Activated CD8-positive, alpha-beta T cell treated with anti-CD3 and anti-CD28 coated beads for 36 hours (primary cell): ENCODE data around the gene LPP. TPM values are rescaled to one million over a fixed set of nuclear protein-coding genes. Genes with fewer than 3 reads are reported as not detected.

Experiments used
- ATAC-seq: fragments of 200-7000 bp; cut with Tn5 transposase; one replicate; pipeline ENCODE4 v1.10.0; 2021; ENCODE audit warnings: mild to moderate bottlenecking, moderate library complexity
- CTCF ChIA-PET: fragments of 350-600 bp; sonication (Branson Sonifier 250); formaldehyde crosslinking; loops from one replicate; lab custom pipeline; 2021; ENCODE audit warnings: antibody characterized with exemption; lab: Charles Lee
- POLR2A ChIA-PET: fragments of 350-600 bp; sonication (Branson Sonifier 250); formaldehyde crosslinking; loops from one replicate; lab custom pipeline; 2021; ENCODE audit warnings: antibody characterized with exemption; lab: Charles Lee
- DNase-seq: peaks from one replicate; pipeline ENCODE4 v3.0.0-alpha.2; 2020
- H3K27ac Mint-ChIP-seq: one replicate; pipeline ENCODE4 v1.8.0; 2021; ENCODE audit warnings: mild to moderate bottlenecking, mixed read lengths
- H3K27me3 Mint-ChIP-seq: one replicate; pipeline ENCODE4 v1.8.0; 2021; ENCODE audit warnings: mixed read lengths
- H3K36me3 Mint-ChIP-seq: one replicate; pipeline ENCODE4 v1.8.0; 2021; ENCODE audit warnings: low read depth, mixed read lengths
- H3K4me1 Mint-ChIP-seq: one replicate; pipeline ENCODE4 v1.8.0; 2021; ENCODE audit warnings: low read depth, mixed read lengths
- H3K4me3 Mint-ChIP-seq: one replicate; pipeline ENCODE4 v1.8.0; 2021; ENCODE audit warnings: mild to moderate bottlenecking, moderate library complexity, mixed read lengths
- H3K9me3 Mint-ChIP-seq: one replicate; pipeline ENCODE4 v1.8.0; 2021; ENCODE audit warnings: mixed read lengths
- intact Hi-C: fragments of 100-400 bp; cut with micrococcal nuclease; formaldehyde crosslinking; loops from one replicate; pipeline ENCODE4 v1.10.0; 2022
- total RNA-seq, 2 experiments: library from RNA; stranded (reverse); gene quantifications; one replicate each; pipeline ENCODE4 v1.2.3, GENCODE V29; 2021
- TF ChIP-seq, protein P1 (sequence below): fragments of 200-600 bp; IDR thresholded peaks from one replicate; pipeline ENCODE4 v1.8.0; 2022; ENCODE audit warnings: antibody characterized with exemption, mild to moderate bottlenecking

Gene LPP
- total RNA-seq, 2 experiments from 2014 or later: 16.4 to 22.6 TPM

DNA sequence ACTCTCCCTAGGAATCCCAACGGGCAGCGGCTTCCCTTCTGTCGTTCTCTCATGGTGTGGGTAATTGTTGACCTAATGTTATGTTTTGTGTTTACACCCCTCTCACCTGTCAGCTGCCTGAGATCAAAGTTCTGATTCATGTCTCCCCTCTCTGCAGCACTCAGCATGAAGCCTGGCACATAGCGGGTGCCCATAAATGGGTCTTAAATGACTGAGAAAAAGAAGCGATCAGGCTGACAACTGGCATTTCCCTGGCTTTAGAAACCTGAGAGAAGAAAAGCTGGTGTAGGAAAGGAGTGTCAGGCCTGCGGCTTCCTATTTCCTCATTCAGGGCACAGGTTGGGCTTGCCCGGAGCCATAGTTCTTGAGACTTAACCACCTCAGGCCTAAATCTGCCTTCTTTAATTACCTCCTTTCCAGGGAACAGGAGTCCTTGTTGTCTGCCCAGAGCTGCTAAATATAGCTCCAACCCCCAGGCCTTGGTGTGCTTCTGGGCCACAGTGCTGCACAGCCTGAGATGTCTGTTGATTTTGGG, 31.8 kb downstream of the LPP start:
- H3K27ac Mint-ChIP-seq: peak overlapping the region; percentile 17
- TF ChIP-seq, protein P1, sequence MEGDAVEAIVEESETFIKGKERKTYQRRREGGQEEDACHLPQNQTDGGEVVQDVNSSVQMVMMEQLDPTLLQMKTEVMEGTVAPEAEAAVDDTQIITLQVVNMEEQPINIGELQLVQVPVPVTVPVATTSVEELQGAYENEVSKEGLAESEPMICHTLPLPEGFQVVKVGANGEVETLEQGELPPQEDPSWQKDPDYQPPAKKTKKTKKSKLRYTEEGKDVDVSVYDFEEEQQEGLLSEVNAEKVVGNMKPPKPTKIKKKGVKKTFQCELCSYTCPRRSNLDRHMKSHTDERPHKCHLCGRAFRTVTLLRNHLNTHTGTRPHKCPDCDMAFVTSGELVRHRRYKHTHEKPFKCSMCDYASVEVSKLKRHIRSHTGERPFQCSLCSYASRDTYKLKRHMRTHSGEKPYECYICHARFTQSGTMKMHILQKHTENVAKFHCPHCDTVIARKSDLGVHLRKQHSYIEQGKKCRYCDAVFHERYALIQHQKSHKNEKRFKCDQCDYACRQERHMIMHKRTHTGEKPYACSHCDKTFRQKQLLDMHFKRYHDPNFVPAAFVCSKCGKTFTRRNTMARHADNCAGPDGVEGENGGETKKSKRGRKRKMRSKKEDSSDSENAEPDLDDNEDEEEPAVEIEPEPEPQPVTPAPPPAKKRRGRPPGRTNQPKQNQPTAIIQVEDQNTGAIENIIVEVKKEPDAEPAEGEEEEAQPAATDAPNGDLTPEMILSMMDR: no peak
- ATAC-seq (peak; percentile 13), DNase-seq (peak; percentile 14)
- intact Hi-C loops: no loop called here
- ChIA-PET POLR2A (interaction anchor here (1.0 kb wide), 1 partner anchor 440 kb away, joined by 4 read pairs; the partner anchor contains the start of gene BCL6), CTCF (interaction anchor here (0.5 to 1.7 kb wide), 3 partner anchors 10 to 472 kb away, joined by 3 read pairs; no protein-coding TSS in a partner anchor)
- peaks cover 2% of the 10 kb centered on the region for H3K36me3 Mint-ChIP-seq
- no peaks in the 10 kb centered on the region for H3K27me3 Mint-ChIP-seq
- H3K9me3 Mint-ChIP-seq: no peaks in the 10 kb centered on the region
- no peak overlapping the region for H3K4me3 Mint-ChIP-seq
- H3K4me1 Mint-ChIP-seq: peaks cover 46% of the 10 kb centered on the region

DNA sequence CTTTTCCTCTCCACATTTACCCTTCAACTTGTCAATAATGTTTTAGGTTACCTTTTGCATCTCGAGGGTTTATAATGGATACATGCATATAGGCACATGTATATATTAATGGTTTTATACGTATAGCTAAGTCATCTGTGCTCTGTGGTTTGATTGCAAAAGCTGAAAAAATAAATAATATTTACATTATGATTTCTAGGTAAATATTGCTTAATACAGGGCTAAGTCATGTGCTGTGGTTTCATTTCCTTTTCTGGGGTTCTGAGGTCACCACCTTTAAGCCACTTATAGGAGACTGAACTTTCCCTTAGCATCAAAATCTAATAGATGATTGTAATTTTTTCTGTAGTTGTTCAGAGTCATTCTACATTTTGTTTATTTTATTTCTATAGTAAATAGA, 33.1 kb downstream of the LPP start:
- DNase-seq: no peak
- no peaks in the 10 kb centered on the region for H3K9me3 Mint-ChIP-seq
- intact Hi-C loops: no loop called here
- POLR2A ChIA-PET: no interaction called here
- peaks cover 46% of the 10 kb centered on the region for H3K4me1 Mint-ChIP-seq
- peaks cover 4% of the 10 kb centered on the region for H3K36me3 Mint-ChIP-seq
- no peak for ATAC-seq
- CTCF ChIA-PET: interaction anchor here (0.8 to 1.6 kb wide), 4 partner anchors 10 to 55 kb away, joined by 3 to 7 read pairs (median 4); no protein-coding TSS in a partner anchor
- H3K4me3 Mint-ChIP-seq: no peak overlapping the region
- no peaks in the 10 kb centered on the region for H3K27me3 Mint-ChIP-seq
- TF ChIP-seq, protein P1: no peak
- H3K27ac Mint-ChIP-seq: no peak overlapping the region

GRCh38 chr3:188188911-188189310, 35.0 kb downstream of the LPP start:
- Mint-ChIP-seq H3K27ac (no peak overlapping the region), H3K4me1 (peaks cover 46% of the 10 kb centered on the region), H3K36me3 (peaks cover 13% of the 10 kb centered on the region), H3K9me3 (no peaks in the 10 kb centered on the region), H3K27me3 (no peaks in the 10 kb centered on the region), H3K4me3 (no peak overlapping the region)
- TF ChIP-seq, protein P1: no peak
- ChIA-PET CTCF (interaction anchor here (1.3 kb wide), 2 partner anchors 9 to 13 kb away, joined by 3 read pairs; no protein-coding TSS in a partner anchor), POLR2A (interaction anchor here (1.5 kb wide), 1 partner anchor 9 kb away, joined by 4 read pairs; no protein-coding TSS in a partner anchor)
- intact Hi-C loops: no loop called here
- peak; percentile 42 for ATAC-seq
- no peak for DNase-seq

DNA sequence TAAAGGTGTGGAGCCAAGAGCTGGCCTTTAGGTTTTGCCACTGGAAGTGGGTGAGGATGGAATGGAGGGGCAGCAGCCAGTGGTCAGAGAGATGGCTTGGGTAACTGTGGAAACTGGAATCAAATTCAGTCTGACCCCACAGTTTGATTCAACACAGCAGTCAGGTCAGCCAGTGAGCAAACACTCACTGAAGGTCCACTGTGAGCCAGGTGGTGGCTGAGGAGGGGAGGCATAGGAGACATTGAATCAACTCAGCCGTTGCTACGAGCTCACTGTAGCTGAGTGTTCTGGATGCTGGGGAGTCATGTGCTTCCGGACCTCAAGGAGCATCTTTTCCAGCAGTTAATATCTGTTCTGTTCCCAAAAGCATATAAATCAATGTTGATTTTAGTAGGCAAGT, 37.5 kb downstream of the LPP start:
- CTCF ChIA-PET: interaction anchor here (1.2 kb wide), 1 partner anchor 453 kb away, joined by 3 read pairs; no protein-coding TSS in a partner anchor
- TF ChIP-seq, protein P1: no peak
- no peak for DNase-seq
- no peak overlapping the region for H3K4me3 Mint-ChIP-seq
- no peak overlapping the region for H3K27ac Mint-ChIP-seq
- POLR2A ChIA-PET: no interaction called here
- ATAC-seq: no peak
- H3K9me3 Mint-ChIP-seq: no peaks in the 10 kb centered on the region
- intact Hi-C loops: no loop called here
- H3K4me1 Mint-ChIP-seq: peaks cover 43% of the 10 kb centered on the region
- H3K36me3 Mint-ChIP-seq: peaks cover 15% of the 10 kb centered on the region
- H3K27me3 Mint-ChIP-seq: no peaks in the 10 kb centered on the region

DNA sequence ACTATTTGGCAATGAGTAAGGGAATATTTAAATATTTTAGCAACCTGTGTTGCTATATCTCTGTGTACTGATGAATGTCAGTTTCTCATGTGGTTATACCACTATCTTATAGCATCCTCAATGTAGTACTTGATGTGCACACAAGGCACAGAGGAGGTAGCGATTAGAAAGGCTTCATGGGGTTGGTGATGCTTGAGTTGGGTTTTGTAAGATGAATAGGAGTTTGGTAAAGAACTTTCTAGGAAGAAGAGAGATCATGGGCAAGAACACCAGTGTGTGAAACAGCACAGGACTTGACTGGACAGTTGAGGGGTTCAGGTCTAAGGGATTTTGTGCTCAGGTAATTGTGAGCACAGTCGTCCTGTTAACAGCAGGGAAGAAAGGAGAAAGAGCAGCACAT, 38.1 kb downstream of the LPP start:
- H3K27me3 Mint-ChIP-seq: no peaks in the 10 kb centered on the region
- no peaks in the 10 kb centered on the region for H3K9me3 Mint-ChIP-seq
- intact Hi-C loops: no loop called here
- TF ChIP-seq, protein P1: no peak
- no peak for DNase-seq
- peaks cover 17% of the 10 kb centered on the region for H3K36me3 Mint-ChIP-seq
- ChIA-PET POLR2A (interaction anchor here (0.6 kb wide), 1 partner anchor 162 kb away, joined by 3 read pairs; no protein-coding TSS in a partner anchor), CTCF (no interaction called here)
- H3K27ac Mint-ChIP-seq: no peak overlapping the region
- H3K4me3 Mint-ChIP-seq: no peak overlapping the region
- no peak for ATAC-seq
- H3K4me1 Mint-ChIP-seq: peaks cover 44% of the 10 kb centered on the region
